Measurements from ENCODE around the gene CTNNAL1. TPM values are rescaled to one million over a fixed set of nuclear protein-coding genes. Genes with fewer than 3 reads are reported as not detected.

The CTNNAL1 gene
- total and polyA plus RNA-seq, 2 donors (not counting 1 experiment from before 2014, with no cell fraction given) = 0.04 to 1.5 TPM

DNA sequence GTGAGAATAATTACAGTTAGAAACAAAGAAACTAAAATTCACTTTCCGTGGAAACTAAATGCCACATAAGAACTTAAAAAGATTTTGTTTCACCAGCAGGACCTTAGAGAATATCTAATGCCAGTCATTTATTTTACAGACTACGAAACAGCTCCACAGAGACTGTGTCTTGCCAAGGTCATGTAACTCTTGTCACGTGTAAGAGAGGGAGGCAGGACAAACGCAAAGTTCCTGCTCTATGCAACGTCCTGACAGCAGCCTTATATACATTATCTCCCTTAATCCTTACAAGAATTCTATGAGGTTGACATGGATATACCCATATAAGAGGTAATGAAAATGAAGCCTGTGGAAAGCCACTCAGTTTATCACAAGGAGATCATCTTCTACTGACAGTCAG lies 39.4 kb downstream of the CTNNAL1 start:
- no peak overlapping the region for H2AFZ ChIP-seq (ENCODE audit: insufficient read depth, low read depth, low read length, poor library complexity, severe bottlenecking)
- ChIA-PET POLR2A (no interaction called here), CTCF (no interaction called here)
- ATAC-seq (ENCODE audit: low read depth) (no peak), DNase-seq (no peak)
- no peaks in the 10 kb centered on the region for H4K20me1 ChIP-seq (ENCODE audit: control insufficient read depth, insufficient read depth, low read length, poor library complexity, severe bottlenecking)
- no peak overlapping the region for H3K27ac ChIP-seq (ENCODE audit: low read length in 2 of 2)
- no peaks in the 10 kb centered on the region for H3K79me2 ChIP-seq (ENCODE audit: control insufficient read depth, insufficient read depth, low read length)
- H3K36me3 ChIP-seq (replicated peaks in 1 of 2; ENCODE audit: control extremely low read depth in 1 of 2, control insufficient read depth in 1 of 2, extremely low read depth in 1 of 2, insufficient read depth in 2 of 2, low read length in 1 of 2) = peaks cover 0 to 1% of the 10 kb centered on the region in 2 experiments
- intact Hi-C loops (cut with micrococcal nuclease) = no loop called here
- no peak overlapping the region for H3K4me2 ChIP-seq (replicated peaks; ENCODE audit: low read depth, low read length, poor library complexity, severe bottlenecking)
- no peaks in the 10 kb centered on the region for H3K4me1 ChIP-seq (ENCODE audit: control insufficient read depth in 2 of 2, insufficient read depth in 2 of 2, low read length in 2 of 2)
- no peaks in the 10 kb centered on the region for H3K27me3 ChIP-seq (replicated peaks in 1 of 4; ENCODE audit: control extremely low read depth in 1 of 4, control insufficient read depth in 3 of 4, insufficient read depth in 4 of 4, low read length in 3 of 4)
- TF ChIP-seq EZH2 (IDR thresholded peaks at IDR 0.05; ENCODE audit: borderline replicate concordance, insufficient read depth, low read depth, low read length, poor library complexity, severe bottlenecking) = no peak
- TF ChIP-seq, protein P1, sequence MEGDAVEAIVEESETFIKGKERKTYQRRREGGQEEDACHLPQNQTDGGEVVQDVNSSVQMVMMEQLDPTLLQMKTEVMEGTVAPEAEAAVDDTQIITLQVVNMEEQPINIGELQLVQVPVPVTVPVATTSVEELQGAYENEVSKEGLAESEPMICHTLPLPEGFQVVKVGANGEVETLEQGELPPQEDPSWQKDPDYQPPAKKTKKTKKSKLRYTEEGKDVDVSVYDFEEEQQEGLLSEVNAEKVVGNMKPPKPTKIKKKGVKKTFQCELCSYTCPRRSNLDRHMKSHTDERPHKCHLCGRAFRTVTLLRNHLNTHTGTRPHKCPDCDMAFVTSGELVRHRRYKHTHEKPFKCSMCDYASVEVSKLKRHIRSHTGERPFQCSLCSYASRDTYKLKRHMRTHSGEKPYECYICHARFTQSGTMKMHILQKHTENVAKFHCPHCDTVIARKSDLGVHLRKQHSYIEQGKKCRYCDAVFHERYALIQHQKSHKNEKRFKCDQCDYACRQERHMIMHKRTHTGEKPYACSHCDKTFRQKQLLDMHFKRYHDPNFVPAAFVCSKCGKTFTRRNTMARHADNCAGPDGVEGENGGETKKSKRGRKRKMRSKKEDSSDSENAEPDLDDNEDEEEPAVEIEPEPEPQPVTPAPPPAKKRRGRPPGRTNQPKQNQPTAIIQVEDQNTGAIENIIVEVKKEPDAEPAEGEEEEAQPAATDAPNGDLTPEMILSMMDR (IDR thresholded peaks at IDR 0.05) = no peak
- no peak overlapping the region for H3K4me3 ChIP-seq (ENCODE audit: control extremely low read depth in 1 of 5, extremely low read depth in 1 of 5, insufficient read depth in 1 of 5, low read depth in 2 of 5, low read length in 4 of 5)
- H3K9me3 ChIP-seq (ENCODE audit: control extremely low read depth in 1 of 3, control insufficient read depth in 2 of 3, insufficient read depth in 1 of 3, low read length in 2 of 3) = peaks cover 0 to 4% (median 3%) of the 10 kb centered on the region in 3 donors
- Mint-ChIP-seq H3K4me3 (no peak overlapping the region), H3K9me3 (ENCODE audit: insufficient read depth) (peaks cover 9% of the 10 kb centered on the region), H3K4me1 (no peaks in the 10 kb centered on the region), H3K27me3 (no peaks in the 10 kb centered on the region), H3K27ac (no peak overlapping the region)
- H3K9ac ChIP-seq (ENCODE audit: low read length) = no peak overlapping the region
- WGBS (ENCODE audit: insufficient coverage) = 40% methylated on average over 1 of the region's 5 CpGs

DNA sequence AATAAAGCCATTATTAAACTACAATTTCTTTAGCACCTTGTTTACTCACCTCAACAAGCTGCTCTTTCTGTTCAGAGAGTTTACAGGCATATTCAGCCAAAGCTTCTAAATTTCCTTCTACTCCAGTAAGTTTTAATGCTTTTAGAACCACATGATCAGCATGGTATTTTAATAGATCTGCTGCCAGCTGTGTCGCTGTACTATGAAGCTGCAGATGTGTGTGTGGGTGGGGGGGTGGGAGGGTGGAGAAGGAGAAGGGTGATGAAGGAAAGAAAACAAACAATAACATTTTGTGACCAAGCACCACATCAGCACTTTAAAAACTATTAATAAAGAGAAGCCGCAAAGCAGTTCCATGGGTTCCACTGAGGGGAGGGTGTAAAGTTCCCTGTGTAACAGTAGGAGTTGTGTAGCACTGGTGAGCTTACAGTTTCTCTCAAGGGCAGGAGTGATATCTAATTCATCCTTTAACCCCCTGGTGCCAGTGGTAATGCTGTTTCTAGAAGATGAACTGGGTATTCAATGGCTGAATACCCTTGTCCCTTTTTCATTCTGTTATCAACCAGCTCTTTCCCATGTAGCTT lies 40.6 kb downstream of the CTNNAL1 start:
- TF ChIP-seq, protein P1 (IDR thresholded peaks at IDR 0.05) = no peak
- no peak for TF ChIP-seq EZH2 (IDR thresholded peaks at IDR 0.05; ENCODE audit: borderline replicate concordance, insufficient read depth, low read depth, low read length, poor library complexity, severe bottlenecking)
- no peaks in the 10 kb centered on the region for H4K20me1 ChIP-seq (ENCODE audit: control insufficient read depth, insufficient read depth, low read length, poor library complexity, severe bottlenecking)
- ATAC-seq (ENCODE audit: low read depth) = no peak
- ChIA-PET CTCF (interaction anchor here (0.8 kb wide), 1 partner anchor 18 kb away, joined by 5 read pairs; no protein-coding TSS in a partner anchor), POLR2A (no interaction called here)
- peaks cover 9% of the 10 kb centered on the region for H3K9me3 Mint-ChIP-seq (ENCODE audit: insufficient read depth)
- no peak overlapping the region for H3K27ac Mint-ChIP-seq
- H3K4me1 Mint-ChIP-seq = no peaks in the 10 kb centered on the region
- H3K36me3 ChIP-seq (replicated peaks in 1 of 2; ENCODE audit: control extremely low read depth in 1 of 2, control insufficient read depth in 1 of 2, extremely low read depth in 1 of 2, insufficient read depth in 2 of 2, low read length in 1 of 2) = peaks cover 0 to 1% of the 10 kb centered on the region in 2 experiments
- no peaks in the 10 kb centered on the region for H3K79me2 ChIP-seq (ENCODE audit: control insufficient read depth, insufficient read depth, low read length)
- H3K9ac ChIP-seq (ENCODE audit: low read length) = no peak overlapping the region
- no peak overlapping the region for H3K4me2 ChIP-seq (replicated peaks; ENCODE audit: low read depth, low read length, poor library complexity, severe bottlenecking)
- no peak for DNase-seq
- WGBS (ENCODE audit: insufficient coverage) = no CpG with 5 or more reads among the region's 2 CpGs
- H3K9me3 ChIP-seq (ENCODE audit: control extremely low read depth in 1 of 3, control insufficient read depth in 2 of 3, insufficient read depth in 1 of 3, low read length in 2 of 3) = peaks cover 0 to 4% (median 3%) of the 10 kb centered on the region in 3 donors
- no peak overlapping the region for H3K27ac ChIP-seq (ENCODE audit: low read length in 2 of 2)
- no peak overlapping the region for H3K4me3 Mint-ChIP-seq
- H3K4me3 ChIP-seq (ENCODE audit: control extremely low read depth in 1 of 5, extremely low read depth in 1 of 5, insufficient read depth in 1 of 5, low read depth in 2 of 5, low read length in 4 of 5) = no peak overlapping the region
- no peaks in the 10 kb centered on the region for H3K27me3 Mint-ChIP-seq
- H3K4me1 ChIP-seq (ENCODE audit: control insufficient read depth in 2 of 2, insufficient read depth in 2 of 2, low read length in 2 of 2) = no peaks in the 10 kb centered on the region
- intact Hi-C loops (cut with micrococcal nuclease) = no loop called here
- no peak overlapping the region for H2AFZ ChIP-seq (ENCODE audit: insufficient read depth, low read depth, low read length, poor library complexity, severe bottlenecking)
- no peaks in the 10 kb centered on the region for H3K27me3 ChIP-seq (replicated peaks in 1 of 4; ENCODE audit: control extremely low read depth in 1 of 4, control insufficient read depth in 3 of 4, insufficient read depth in 4 of 4, low read length in 3 of 4)
